ENCODE measurements around the gene SYTL3.

SYTL3 gene

GRCh38 chr6:158622545-158623190 is 27.2 kb upstream of the SYTL3 start:
- ChIA-PET POLR2A (no interaction called here), CTCF (no interaction called here)
- TF ChIP-seq LEF1 (IDR thresholded peaks at IDR 0.05; ENCODE audit: borderline replicate concordance) (no peak), ZNF384 (IDR thresholded peaks at IDR 0.05) (no peak), NFRKB (IDR thresholded peaks at IDR 0.05) (no peak), HDGF (IDR thresholded peaks at IDR 0.05; ENCODE audit: borderline replicate concordance) (no peak), CTBP1 (IDR thresholded peaks at IDR 0.05; ENCODE audit: borderline replicate concordance) (no peak), SP1 (IDR thresholded peaks at IDR 0.05) (no peak), FOXA1 (IDR thresholded peaks at IDR 0.05) (no peak), BHLHE40 (IDR thresholded peaks at IDR 0.05; ENCODE audit: borderline replicate concordance) (no peak), TARDBP (IDR thresholded peaks at IDR 0.05) (no peak), SUZ12 (IDR thresholded peaks at IDR 0.05) (no peak), L3MBTL2 (conservative IDR thresholded peaks at IDR 0.05) (no peak), FOXM1 (IDR thresholded peaks at IDR 0.05; ENCODE audit: borderline replicate concordance) (no peak), FOXK2 (IDR thresholded peaks at IDR 0.05) (no peak)
- DNase-seq (ENCODE audit: extremely low spot score), result no peak

DNA sequence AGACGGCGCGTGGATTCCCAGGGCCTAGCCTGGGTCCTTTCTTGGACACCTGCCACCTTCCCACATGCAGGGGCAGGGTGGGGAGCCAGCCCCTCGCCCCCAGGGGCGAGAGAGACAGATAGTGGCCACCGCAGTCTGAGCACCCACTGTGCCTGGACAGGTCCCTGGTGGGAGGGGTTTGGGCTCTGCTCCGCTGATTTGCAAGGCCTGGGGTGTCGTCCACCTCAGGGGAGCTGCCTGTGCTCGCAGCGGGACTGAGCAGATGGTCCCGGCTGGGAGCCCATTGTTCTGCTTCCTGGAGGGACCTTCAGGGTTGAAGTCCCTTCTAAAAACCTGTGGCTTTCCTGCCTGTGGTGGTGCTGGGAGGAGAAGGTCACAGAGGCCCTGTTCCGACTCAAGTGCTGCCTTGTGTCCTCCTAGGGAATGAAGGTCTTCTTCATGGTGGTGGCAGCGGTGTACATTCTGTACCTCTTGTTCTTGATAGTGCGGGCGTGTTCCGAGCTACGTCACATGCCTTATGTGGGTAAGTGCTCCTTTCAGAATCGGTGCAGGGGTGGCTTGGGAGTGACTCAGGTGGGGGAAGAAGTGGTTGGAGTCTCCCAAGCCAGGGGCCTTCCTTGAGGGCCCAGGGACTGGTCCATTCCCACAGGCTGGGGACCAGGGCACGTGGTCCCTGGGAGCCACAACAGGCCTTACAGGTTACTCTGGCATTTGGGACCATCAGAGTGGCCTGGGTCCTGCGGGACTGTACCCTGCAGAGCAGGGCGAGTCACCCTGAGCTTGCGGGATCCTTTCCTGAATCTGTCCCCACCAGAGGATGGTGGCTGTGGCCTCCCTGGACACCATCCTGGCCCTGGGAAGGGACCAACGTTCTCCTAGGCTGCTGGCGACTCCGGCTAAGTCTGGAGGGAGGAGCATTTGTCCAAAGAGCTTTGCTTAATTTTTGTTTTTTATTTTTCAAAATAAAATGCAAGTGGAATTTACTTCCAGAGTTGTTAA is 24.9 kb upstream of the SYTL3 start:
- TF ChIP-seq TARDBP (IDR thresholded peaks at IDR 0.05) (no peak), L3MBTL2 (conservative IDR thresholded peaks at IDR 0.05) (no peak), CTBP1 (IDR thresholded peaks at IDR 0.05; ENCODE audit: borderline replicate concordance) (no peak), NFRKB (IDR thresholded peaks at IDR 0.05) (no peak), FOXK2 (IDR thresholded peaks at IDR 0.05) (no peak), ARNT (IDR thresholded peaks at IDR 0.05) (no peak), SP1 (IDR thresholded peaks at IDR 0.05) (no peak), FOXM1 (IDR thresholded peaks at IDR 0.05; ENCODE audit: borderline replicate concordance) (no peak), LEF1 (IDR thresholded peaks at IDR 0.05; ENCODE audit: borderline replicate concordance) (no peak), FOXA1 (IDR thresholded peaks at IDR 0.05) (no peak), ZNF384 (IDR thresholded peaks at IDR 0.05) (no peak), ELF4 (IDR thresholded peaks at IDR 0.05) (no peak), SUZ12 (IDR thresholded peaks at IDR 0.05) (no peak), BHLHE40 (IDR thresholded peaks at IDR 0.05; ENCODE audit: borderline replicate concordance) (no peak), HDGF (IDR thresholded peaks at IDR 0.05; ENCODE audit: borderline replicate concordance) (no peak)
- TF ChIP-seq, protein P1, sequence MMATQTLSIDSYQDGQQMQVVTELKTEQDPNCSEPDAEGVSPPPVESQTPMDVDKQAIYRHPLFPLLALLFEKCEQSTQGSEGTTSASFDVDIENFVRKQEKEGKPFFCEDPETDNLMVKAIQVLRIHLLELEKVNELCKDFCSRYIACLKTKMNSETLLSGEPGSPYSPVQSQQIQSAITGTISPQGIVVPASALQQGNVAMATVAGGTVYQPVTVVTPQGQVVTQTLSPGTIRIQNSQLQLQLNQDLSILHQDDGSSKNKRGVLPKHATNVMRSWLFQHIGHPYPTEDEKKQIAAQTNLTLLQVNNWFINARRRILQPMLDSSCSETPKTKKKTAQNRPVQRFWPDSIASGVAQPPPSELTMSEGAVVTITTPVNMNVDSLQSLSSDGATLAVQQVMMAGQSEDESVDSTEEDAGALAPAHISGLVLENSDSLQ (IDR thresholded peaks at IDR 0.05), result no peak
- POLR2A ChIA-PET, result no interaction called here
- CTCF ChIA-PET, result no interaction called here
- no peak for DNase-seq (ENCODE audit: extremely low spot score)

DNA sequence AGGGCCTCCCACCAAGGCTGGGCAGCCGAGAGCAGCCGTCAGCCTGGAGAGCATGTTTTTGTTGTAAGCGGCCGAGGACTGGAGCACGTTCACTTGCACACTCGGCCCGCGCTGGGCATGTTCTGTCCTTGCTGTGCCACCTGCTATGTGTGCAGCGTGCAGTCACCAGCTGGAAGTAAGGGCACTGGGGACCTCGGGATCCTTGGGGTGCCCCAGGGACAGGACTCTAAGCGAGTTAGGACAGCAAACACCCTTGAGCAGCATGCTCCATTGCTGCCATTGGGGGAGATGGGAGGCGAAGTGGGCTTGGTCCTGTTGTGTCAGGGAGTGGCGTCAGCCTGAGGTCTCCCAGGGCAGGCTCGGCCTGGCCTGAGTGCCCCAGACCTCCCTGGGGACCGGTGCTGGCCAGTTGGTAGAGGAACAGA is 24.0 kb upstream of the SYTL3 start:
- DNase-seq (ENCODE audit: extremely low spot score), result no peak
- POLR2A ChIA-PET, result no interaction called here
- TF ChIP-seq ZNF384 (IDR thresholded peaks at IDR 0.05) (no peak), FOXM1 (IDR thresholded peaks at IDR 0.05; ENCODE audit: borderline replicate concordance) (no peak), SP1 (IDR thresholded peaks at IDR 0.05) (no peak), TARDBP (IDR thresholded peaks at IDR 0.05) (no peak), CTBP1 (IDR thresholded peaks at IDR 0.05; ENCODE audit: borderline replicate concordance) (no peak), SUZ12 (IDR thresholded peaks at IDR 0.05) (no peak), ARNT (IDR thresholded peaks at IDR 0.05) (no peak), LEF1 (IDR thresholded peaks at IDR 0.05; ENCODE audit: borderline replicate concordance) (no peak), HDGF (IDR thresholded peaks at IDR 0.05; ENCODE audit: borderline replicate concordance) (no peak), L3MBTL2 (conservative IDR thresholded peaks at IDR 0.05) (no peak), FOXA1 (IDR thresholded peaks at IDR 0.05) (no peak)
- CTCF ChIA-PET, result no interaction called here

DNA sequence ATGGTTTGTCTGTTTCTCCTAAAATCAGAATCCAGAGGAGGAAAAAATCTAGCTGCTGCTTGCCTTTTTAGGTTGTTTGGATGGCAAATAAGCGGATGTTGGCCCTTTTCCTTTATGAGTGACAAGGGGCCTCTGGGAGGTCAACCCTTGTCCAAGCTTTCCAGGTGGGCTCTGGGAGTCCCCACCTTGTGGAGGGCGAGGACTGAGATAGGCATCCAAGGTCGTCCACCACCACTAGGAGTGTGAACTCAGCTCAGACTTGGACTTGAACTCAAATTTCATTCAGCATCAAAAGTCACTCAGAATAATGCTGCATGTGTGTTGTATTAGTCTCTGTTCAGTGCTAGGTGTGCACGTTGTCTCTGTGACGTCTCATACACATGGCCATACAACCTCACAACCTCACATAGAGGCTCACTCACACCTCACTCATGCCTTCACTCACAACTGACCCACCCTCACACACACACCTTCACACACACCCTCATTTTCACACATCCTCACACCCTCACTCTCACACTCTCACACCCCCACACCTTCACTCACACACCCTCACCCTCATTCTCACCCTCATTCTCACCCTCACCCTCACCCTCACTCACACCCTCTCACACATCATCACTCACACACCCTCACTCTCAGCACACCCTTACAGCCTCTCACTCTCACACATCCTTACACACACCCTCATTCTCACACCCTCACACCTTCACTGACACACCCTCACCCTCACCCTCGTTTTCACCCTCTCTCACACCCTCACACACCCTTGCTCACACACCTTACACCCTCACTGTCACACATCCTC is 23.3 kb upstream of the SYTL3 start:
- DNase-seq (ENCODE audit: extremely low spot score), result no peak
- POLR2A ChIA-PET, result no interaction called here
- TF ChIP-seq BHLHE40 (IDR thresholded peaks at IDR 0.05; ENCODE audit: borderline replicate concordance) (no peak), SUZ12 (IDR thresholded peaks at IDR 0.05) (no peak), NFRKB (IDR thresholded peaks at IDR 0.05) (no peak), L3MBTL2 (conservative IDR thresholded peaks at IDR 0.05) (no peak), TARDBP (IDR thresholded peaks at IDR 0.05) (peak; percentile 57; the same call in 1 of the 2 replicates), ZNF384 (IDR thresholded peaks at IDR 0.05) (no peak)
- CTCF ChIA-PET, result no interaction called here

DNA sequence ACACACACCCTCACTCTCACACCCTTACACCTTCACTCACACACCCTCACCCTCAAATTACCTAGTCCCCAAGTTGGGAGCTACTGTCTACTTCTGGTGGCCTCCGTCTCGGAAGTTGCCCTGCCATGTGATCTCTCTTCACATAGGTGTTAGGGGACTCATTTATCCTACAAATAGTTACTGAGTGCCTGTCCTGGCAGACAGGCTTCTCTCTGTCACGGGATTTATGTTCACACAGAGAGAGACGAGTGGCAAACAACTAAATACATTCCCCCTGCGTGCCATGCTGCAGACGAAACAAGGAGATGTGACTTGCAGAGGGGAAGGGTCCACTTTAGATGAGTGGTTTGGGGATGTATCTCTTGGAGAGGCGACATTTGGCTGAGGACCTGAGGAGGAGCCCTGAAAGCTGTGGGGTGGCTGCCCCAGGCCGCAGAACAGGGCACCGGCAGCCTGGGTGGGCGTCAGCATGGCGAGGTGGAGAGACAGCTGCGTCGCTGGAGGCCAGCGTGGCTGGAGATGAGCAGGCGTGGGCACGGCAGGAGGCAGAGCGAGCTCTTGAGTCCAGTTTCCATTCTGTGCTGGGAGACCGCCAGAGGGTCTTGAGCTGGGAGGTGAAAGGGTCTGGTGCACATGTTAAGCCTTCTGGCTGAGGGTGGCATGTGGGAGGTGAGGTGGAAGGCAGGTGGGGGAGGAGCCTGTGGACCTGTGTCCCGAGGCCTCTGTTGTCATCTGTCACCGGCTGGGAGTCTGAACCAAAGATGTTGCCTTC is 22.5 kb upstream of the SYTL3 start:
- DNase-seq (ENCODE audit: extremely low spot score), result no peak
- TF ChIP-seq HDGF (IDR thresholded peaks at IDR 0.05; ENCODE audit: borderline replicate concordance), result no peak
- TF ChIP-seq LEF1 (IDR thresholded peaks at IDR 0.05; ENCODE audit: borderline replicate concordance), result no peak
- no peak for TF ChIP-seq BHLHE40 (IDR thresholded peaks at IDR 0.05; ENCODE audit: borderline replicate concordance)
- TF ChIP-seq ZNF384 (IDR thresholded peaks at IDR 0.05), result no peak
- TF ChIP-seq TARDBP (IDR thresholded peaks at IDR 0.05), result no peak
- no peak for TF ChIP-seq FOXM1 (IDR thresholded peaks at IDR 0.05; ENCODE audit: borderline replicate concordance)
- TF ChIP-seq SUZ12 (IDR thresholded peaks at IDR 0.05), result no peak
- no peak for TF ChIP-seq ELF4 (IDR thresholded peaks at IDR 0.05)
- no peak for TF ChIP-seq CTBP1 (IDR thresholded peaks at IDR 0.05; ENCODE audit: borderline replicate concordance)
- no peak for TF ChIP-seq NFRKB (IDR thresholded peaks at IDR 0.05)
- no peak for TF ChIP-seq FOXK2 (IDR thresholded peaks at IDR 0.05)
- TF ChIP-seq L3MBTL2 (conservative IDR thresholded peaks at IDR 0.05), result no peak
- TF ChIP-seq SP1 (IDR thresholded peaks at IDR 0.05), result no peak
- no peak for TF ChIP-seq ARNT (IDR thresholded peaks at IDR 0.05)
- ChIA-PET POLR2A (no interaction called here), CTCF (no interaction called here)

Data from HEK293T (cell line).